PFSK-1 (cell line): ENCODE results near the gene LENG9.

Experiments
- FOXP2 ChIP-seq: optimal IDR thresholded peaks from 2 replicates; pipeline ENCODE3; 2011; ENCODE audit warnings: borderline replicate concordance, control low read depth, inconsistent platforms; ENCODE audit not compliant: insufficient read depth; ENCODE audit errors: extremely low read length, extremely low read depth
- POLR2AphosphoS5 ChIP-seq: IDR thresholded peaks from 2 replicates; pipeline ENCODE4 v1.6.1; 2012; ENCODE audit warnings: low read depth, mild to moderate bottlenecking, control low read depth, low read length, moderate library complexity
- SIN3A ChIP-seq: IDR thresholded peaks from 2 replicates; pipeline ENCODE4 v1.6.1; 2012; ENCODE audit warnings: mild to moderate bottlenecking, low read length, moderate library complexity, borderline replicate concordance; ENCODE audit not compliant: insufficient read depth
- TAF1 ChIP-seq: IDR thresholded peaks from 2 replicates; pipeline ENCODE4 v1.6.1; 2012; ENCODE audit warnings: low read length, control low read depth, borderline replicate concordance; ENCODE audit not compliant: insufficient read depth
- TF ChIP-seq, protein P1 (sequence below), 2 experiments: IDR thresholded peaks; 2 replicates each; pipeline versions ENCODE4 v1.6.1 to v1.8.0; 2011 to 2012; ENCODE audit warnings: low read depth in 2 of 2, low read length in 2 of 2, control low read depth in 1 of 2, inconsistent platforms in 1 of 2, mild to moderate bottlenecking in 1 of 2, moderate library complexity in 1 of 2; ENCODE audit not compliant: insufficient read depth in 1 of 2

DNA sequence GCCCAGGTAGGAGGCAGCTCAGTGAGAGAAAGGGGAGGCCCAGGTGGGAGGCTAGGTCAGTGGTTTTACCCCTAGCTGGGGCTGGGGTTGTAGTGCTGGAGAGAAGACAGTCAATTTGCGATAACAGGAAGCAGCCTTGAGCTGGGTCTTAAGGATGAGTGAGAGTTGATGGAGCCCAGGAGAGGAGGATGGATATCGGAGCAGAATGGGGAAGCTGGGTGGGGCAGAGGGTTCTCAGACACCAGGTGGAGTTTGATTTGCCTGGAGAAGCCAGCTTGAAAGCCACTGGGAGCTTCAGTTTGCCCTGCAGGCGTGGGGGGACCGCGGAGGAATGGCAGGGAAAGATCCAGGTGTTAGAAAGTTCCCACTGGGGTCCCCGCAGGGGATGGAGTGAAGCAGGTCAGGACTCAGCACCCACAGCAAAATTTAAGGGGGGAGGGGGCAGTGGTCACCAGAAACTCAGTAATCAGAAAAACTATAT is 10.4 kb upstream of the LENG9 start:
- no peak for TF ChIP-seq SIN3A
- TF ChIP-seq FOXP2 = no peak
- TF ChIP-seq, protein P1, sequence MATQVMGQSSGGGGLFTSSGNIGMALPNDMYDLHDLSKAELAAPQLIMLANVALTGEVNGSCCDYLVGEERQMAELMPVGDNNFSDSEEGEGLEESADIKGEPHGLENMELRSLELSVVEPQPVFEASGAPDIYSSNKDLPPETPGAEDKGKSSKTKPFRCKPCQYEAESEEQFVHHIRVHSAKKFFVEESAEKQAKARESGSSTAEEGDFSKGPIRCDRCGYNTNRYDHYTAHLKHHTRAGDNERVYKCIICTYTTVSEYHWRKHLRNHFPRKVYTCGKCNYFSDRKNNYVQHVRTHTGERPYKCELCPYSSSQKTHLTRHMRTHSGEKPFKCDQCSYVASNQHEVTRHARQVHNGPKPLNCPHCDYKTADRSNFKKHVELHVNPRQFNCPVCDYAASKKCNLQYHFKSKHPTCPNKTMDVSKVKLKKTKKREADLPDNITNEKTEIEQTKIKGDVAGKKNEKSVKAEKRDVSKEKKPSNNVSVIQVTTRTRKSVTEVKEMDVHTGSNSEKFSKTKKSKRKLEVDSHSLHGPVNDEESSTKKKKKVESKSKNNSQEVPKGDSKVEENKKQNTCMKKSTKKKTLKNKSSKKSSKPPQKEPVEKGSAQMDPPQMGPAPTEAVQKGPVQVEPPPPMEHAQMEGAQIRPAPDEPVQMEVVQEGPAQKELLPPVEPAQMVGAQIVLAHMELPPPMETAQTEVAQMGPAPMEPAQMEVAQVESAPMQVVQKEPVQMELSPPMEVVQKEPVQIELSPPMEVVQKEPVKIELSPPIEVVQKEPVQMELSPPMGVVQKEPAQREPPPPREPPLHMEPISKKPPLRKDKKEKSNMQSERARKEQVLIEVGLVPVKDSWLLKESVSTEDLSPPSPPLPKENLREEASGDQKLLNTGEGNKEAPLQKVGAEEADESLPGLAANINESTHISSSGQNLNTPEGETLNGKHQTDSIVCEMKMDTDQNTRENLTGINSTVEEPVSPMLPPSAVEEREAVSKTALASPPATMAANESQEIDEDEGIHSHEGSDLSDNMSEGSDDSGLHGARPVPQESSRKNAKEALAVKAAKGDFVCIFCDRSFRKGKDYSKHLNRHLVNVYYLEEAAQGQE (IDR thresholded peaks at IDR 0.05; ENCODE audit: insufficient read depth in 1 of 2, low read depth in 2 of 2, low read length in 2 of 2) = no peak
- TF ChIP-seq POLR2AphosphoS5 = no peak
- TF ChIP-seq TAF1 = no peak
